Left hindlimb (tissue), 1 donor: ENCODE measurements around the gene ADAM33.

Experiments
- DNase-seq: peaks from one replicate; pipeline ENCODE4 v3.0.0-alpha.2; 2018

ADAM33 gene

GRCh38 chr20:3663031-3663701, 18.6 kb downstream of the ADAM33 start, which contains the start of gene GFRA4:
GFRA4 (minus strand) TSS chr20:3663399; CDS start chr20:3663399, 0 bp downstream.
- DNase-seq = no peak

GRCh38 chr20:3661814-3662665, 19.8 kb downstream of the ADAM33 start:
- DNase-seq = no peak

GRCh38 chr20:3661060-3661813, 20.6 kb downstream of the ADAM33 start:
- no peak for DNase-seq

GRCh38 chr20:3660262-3661059, 21.3 kb downstream of the ADAM33 start:
- no peak for DNase-seq

- no peak for DNase-seq
Measured at GRCh38 chr20:3659492-3660261, 22.1 kb downstream of the ADAM33 start.

GRCh38 chr20:3658716-3659491, 22.9 kb downstream of the ADAM33 start:
- DNase-seq = no peak

- DNase-seq = no peak
Measured at GRCh38 chr20:3658019-3658715, 23.6 kb downstream of the ADAM33 start.

- DNase-seq = no peak
Measured at GRCh38 chr20:3655131-3655405, 26.7 kb downstream of the ADAM33 start.

GRCh38 chr20:3654326-3655130, 27.3 kb downstream of the ADAM33 start:
- DNase-seq = no peak

GRCh38 chr20:3653921-3654320, 27.9 kb downstream of the ADAM33 start:
- DNase-seq = no peak

- no peak for DNase-seq
Measured at GRCh38 chr20:3652676-3653596, 28.9 kb downstream of the ADAM33 start.

GRCh38 chr20:3652221-3652620, 29.6 kb downstream of the ADAM33 start:
- DNase-seq = no peak

GRCh38 chr20:3651204-3651962, 30.4 kb downstream of the ADAM33 start:
- no peak for DNase-seq

- no peak for DNase-seq
Measured at GRCh38 chr20:3648951-3649350, 32.9 kb downstream of the ADAM33 start.

GRCh38 chr20:3647473-3647872, 34.3 kb downstream of the ADAM33 start:
- DNase-seq = no peak

GRCh38 chr20:3646651-3647050, 35.2 kb downstream of the ADAM33 start:
- no peak for DNase-seq

- no peak for DNase-seq
Measured at GRCh38 chr20:3646067-3646440, 35.8 kb downstream of the ADAM33 start.
